K562 (cell line): ENCODE results near the gene BTG2. TPM values are rescaled to one million over a fixed set of nuclear protein-coding genes. Genes with fewer than 3 reads are reported as not detected.

Experiments used
- ARNT ChIP-seq, 2 experiments: fragments of 450-650 bp; IDR thresholded peaks; 2 replicates each; pipeline ENCODE4 v1.6.1; 2016; ENCODE audit warnings: mild to moderate bottlenecking in 1 of 2
- BDP1 ChIP-seq: IDR thresholded peaks from 3 replicates; pipeline ENCODE4 v1.6.1; 2011; ENCODE audit not compliant: insufficient read length, insufficient read depth
- CC2D1A ChIP-seq: fragments of 450-650 bp; IDR thresholded peaks from 2 replicates; pipeline ENCODE4 v1.6.1; 2017; ENCODE audit warnings: mild to moderate bottlenecking
- CREB1 ChIP-seq, 2 experiments: sonication (generic) in 1 of 2; formaldehyde crosslinking in 1 of 2; IDR thresholded peaks; 2 replicates each; pipeline versions ENCODE4 v1.6.1 to v1.8.0; 2012 to 2022; ENCODE audit warnings: inconsistent platforms in 1 of 2, mild to moderate bottlenecking in 1 of 2, missing genetic modification reagents in 1 of 2, moderate library complexity in 1 of 2
- KLF1 ChIP-seq: fragments of 450-650 bp; IDR thresholded peaks from 2 replicates; pipeline ENCODE4 v1.6.1; 2016; ENCODE audit warnings: missing genetic modification characterization, missing compliant biosample characterization
- MCM7 ChIP-seq, 2 experiments: fragments of 450-650 bp; IDR thresholded peaks; 2 replicates each; pipeline ENCODE4 v1.6.1; 2016 to 2018
- PHF8 ChIP-seq: fragments of 200-600 bp; sonication (generic); IDR thresholded peaks from 2 replicates; pipeline ENCODE4 v1.6.1; 2012; ENCODE audit warnings: mixed run types, mild to moderate bottlenecking, inconsistent platforms, low read length, moderate library complexity, borderline replicate concordance
- SAP30 ChIP-seq: fragments of 200-600 bp; sonication (generic); IDR thresholded peaks from 2 replicates; pipeline ENCODE4 v1.6.1; 2012; ENCODE audit warnings: borderline replicate concordance, low read depth, mild to moderate bottlenecking, moderate library complexity, low read length, control low read depth, inconsistent platforms; ENCODE audit not compliant: insufficient read depth, poor library complexity, severe bottlenecking
- SIN3B ChIP-seq: fragments of 450-650 bp; IDR thresholded peaks from 2 replicates; pipeline ENCODE4 v1.6.1; 2017; ENCODE audit warnings: low read depth, mild to moderate bottlenecking, moderate library complexity
- TAL1 ChIP-seq: fragments of 450-650 bp; IDR thresholded peaks from 2 replicates; pipeline ENCODE4 v1.6.1; 2016; ENCODE audit warnings: mild to moderate bottlenecking
- XRCC3 ChIP-seq: fragments of 450-650 bp; IDR thresholded peaks from 2 replicates; pipeline ENCODE4 v1.6.1; 2017; ENCODE audit warnings: mild to moderate bottlenecking, moderate library complexity
- ZBTB1 ChIP-seq: sonication (generic); formaldehyde crosslinking; IDR thresholded peaks from 2 replicates; pipeline ENCODE4 v1.8.1; 2023; ENCODE audit warnings: missing genetic modification reagents, low read depth, mild to moderate bottlenecking, borderline replicate concordance
- ZBTB17 ChIP-seq: fragments of 450-650 bp; formaldehyde crosslinking; IDR thresholded peaks from 2 replicates; pipeline ENCODE4 v1.4.0; 2020; ENCODE audit warnings: mild to moderate bottlenecking
- ZNF175 ChIP-seq: fragments of 200-800 bp; sonication (Bioruptor generic); IDR thresholded peaks from 2 replicates; pipeline ENCODE4 v1.6.1; 2016; ENCODE audit warnings: low read depth, mild to moderate bottlenecking, missing genetic modification characterization, missing compliant biosample characterization
- ZNF551 ChIP-seq: fragments of 250-450 bp; sonication (Bioruptor Pico); IDR thresholded peaks from 2 replicates; pipeline ENCODE4 v1.5.0; 2021; ENCODE audit warnings: mild to moderate bottlenecking, moderate library complexity
- ZNF561 ChIP-seq: fragments of 450-650 bp; formaldehyde crosslinking; conservative IDR thresholded peaks from 2 replicates; pipeline ENCODE4 v1.4.0; 2020; ENCODE audit warnings: mild to moderate bottlenecking, moderate library complexity
- polyA plus RNA-seq, 8 experiments: library from polyadenylated mRNA; depleted of rRNA in 4 of 8; stranded (reverse) in 5 of 8; unstranded in 3 of 8; fragments of >200 nt; fragmentation: Nextera tagmentation in 2 of 8; fragmentation: Illumina TruSeq in 1 of 8; extraction: Ambion mirVana in 2 of 8; extraction: Trizol in 1 of 8; gene quantifications; 2 replicates each; pipeline versions ENCODE4 v1.2.1 to v1.2.3, GENCODE V29; 2011 to 2014; ENCODE audit warnings: inconsistent platforms in 1 of 8, missing spikeins in 1 of 8
- total RNA-seq, 7 experiments: library from RNA; depleted of rRNA in 6 of 7; stranded (reverse); fragments of >200 nt in 6 of 7; fragmentation: Illumina TruSeq in 2 of 7; extraction: Trizol in 2 of 7; gene quantifications; 2 replicates each; pipeline versions ENCODE4 v1.2.1 to v1.2.3, GENCODE V29; 2011 to 2021; ENCODE audit warnings: low replicate concordance in 1 of 7
- TF ChIP-seq, protein P1 (sequence below): fragments of 250-450 bp; sonication (Bioruptor Pico); IDR thresholded peaks from 2 replicates; pipeline ENCODE4 v1.5.0; 2021; ENCODE audit warnings: mild to moderate bottlenecking, borderline replicate concordance
- TF ChIP-seq, protein P2 (sequence below), 2 experiments: fragments of 450-650 bp in 1 of 2; sonication (generic) in 1 of 2; formaldehyde crosslinking in 1 of 2; IDR thresholded peaks in 1 of 2; conservative IDR thresholded peaks in 1 of 2; 2 replicates each; pipeline versions ENCODE4 v1.6.1 to v1.8.1; 2016 to 2023; ENCODE audit warnings: mild to moderate bottlenecking in 2 of 2, moderate library complexity in 2 of 2, inconsistent platforms in 1 of 2, missing genetic modification reagents in 1 of 2
- TF ChIP-seq, protein P3 (sequence below): sonication (generic); formaldehyde crosslinking; IDR thresholded peaks from 2 replicates; pipeline ENCODE4 v1.8.1; 2023; ENCODE audit warnings: mild to moderate bottlenecking, missing genetic modification reagents
- TF ChIP-seq, protein P4 (sequence below): fragments of 200-800 bp; sonication (Bioruptor generic); IDR thresholded peaks from 2 replicates; pipeline ENCODE4 v1.6.1; 2017; ENCODE audit warnings: missing genetic modification characterization, missing compliant biosample characterization

Gene BTG2
- total and polyA plus RNA-seq, 9 of the 15 experiments (the other 6 are each of a cell fraction or from before 2014, with no cell fraction given): 2.3 to 41.9 (median 8.7) TPM

DNA sequence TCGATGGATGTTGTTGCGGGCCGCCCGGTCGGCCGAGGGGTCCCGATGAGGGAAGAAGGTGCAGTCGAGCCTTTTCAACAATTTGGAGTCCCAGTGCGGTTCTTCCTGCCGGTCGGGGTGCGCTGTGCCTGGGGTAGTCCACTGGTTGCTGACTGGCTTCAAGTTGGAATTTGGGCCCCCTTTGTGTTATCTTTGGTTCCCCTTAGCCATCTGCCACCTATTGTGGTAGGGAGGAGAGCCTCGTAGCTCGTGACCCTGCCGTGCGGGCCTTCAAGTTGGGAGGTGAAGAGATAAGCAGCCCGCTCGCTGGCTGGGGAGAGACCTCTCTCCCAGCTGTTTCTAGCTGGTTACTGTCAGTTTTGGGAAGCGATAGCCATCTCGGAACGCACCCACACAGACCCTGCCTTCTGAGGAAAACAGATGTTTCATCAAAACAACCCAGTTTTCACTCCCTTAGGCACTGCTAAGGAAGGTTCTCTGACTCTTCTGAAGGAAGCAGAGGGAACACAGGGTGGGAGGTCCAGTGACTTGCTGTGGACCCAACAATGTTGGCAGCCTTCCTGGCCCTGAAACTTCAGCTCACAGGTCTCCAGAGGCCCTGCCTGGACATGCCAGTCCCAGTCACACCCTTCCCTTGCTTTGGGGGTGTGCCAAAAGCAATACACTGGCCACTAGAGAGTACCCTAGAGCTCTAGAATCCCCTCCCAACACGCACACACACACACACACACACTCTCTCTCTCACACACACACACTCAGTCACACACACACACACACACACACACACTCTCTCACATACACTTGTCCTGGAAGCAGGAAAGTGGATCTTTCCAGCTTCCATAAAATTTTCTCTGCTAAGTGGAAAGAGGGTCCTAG lies 1.0 kb downstream of the BTG2 start (continued):
- TF ChIP-seq, protein P1, sequence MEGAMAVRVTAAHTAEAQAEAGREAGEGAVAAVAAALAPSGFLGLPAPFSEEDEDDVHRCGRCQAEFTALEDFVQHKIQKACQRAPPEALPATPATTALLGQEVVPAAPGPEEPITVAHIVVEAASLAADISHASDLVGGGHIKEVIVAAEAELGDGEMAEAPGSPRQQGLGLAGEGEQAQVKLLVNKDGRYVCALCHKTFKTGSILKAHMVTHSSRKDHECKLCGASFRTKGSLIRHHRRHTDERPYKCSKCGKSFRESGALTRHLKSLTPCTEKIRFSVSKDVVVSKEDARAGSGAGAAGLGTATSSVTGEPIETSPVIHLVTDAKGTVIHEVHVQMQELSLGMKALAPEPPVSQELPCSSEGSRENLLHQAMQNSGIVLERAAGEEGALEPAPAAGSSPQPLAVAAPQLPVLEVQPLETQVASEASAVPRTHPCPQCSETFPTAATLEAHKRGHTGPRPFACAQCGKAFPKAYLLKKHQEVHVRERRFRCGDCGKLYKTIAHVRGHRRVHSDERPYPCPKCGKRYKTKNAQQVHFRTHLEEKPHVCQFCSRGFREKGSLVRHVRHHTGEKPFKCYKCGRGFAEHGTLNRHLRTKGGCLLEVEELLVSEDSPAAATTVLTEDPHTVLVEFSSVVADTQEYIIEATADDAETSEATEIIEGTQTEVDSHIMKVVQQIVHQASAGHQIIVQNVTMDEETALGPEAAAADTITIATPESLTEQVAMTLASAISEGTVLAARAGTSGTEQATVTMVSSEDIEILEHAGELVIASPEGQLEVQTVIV: no peak
- TF ChIP-seq, protein P2, sequence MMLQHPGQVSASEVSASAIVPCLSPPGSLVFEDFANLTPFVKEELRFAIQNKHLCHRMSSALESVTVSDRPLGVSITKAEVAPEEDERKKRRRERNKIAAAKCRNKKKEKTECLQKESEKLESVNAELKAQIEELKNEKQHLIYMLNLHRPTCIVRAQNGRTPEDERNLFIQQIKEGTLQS (IDR thresholded peaks at IDR 0.05): peak; percentile 24; the same call in 1 of the 2 replicates
- TF ChIP-seq, protein P2 (CRISPR knock-in tag; conservative IDR thresholded peaks at IDR 0.05): 0 out of 2 replicates have a peak, but pooled peaks have one; percentile 25
- no peak for TF ChIP-seq BDP1
- TF ChIP-seq MCM7 (IDR thresholded peaks at IDR 0.05): no peak
- TF ChIP-seq, protein P3, sequence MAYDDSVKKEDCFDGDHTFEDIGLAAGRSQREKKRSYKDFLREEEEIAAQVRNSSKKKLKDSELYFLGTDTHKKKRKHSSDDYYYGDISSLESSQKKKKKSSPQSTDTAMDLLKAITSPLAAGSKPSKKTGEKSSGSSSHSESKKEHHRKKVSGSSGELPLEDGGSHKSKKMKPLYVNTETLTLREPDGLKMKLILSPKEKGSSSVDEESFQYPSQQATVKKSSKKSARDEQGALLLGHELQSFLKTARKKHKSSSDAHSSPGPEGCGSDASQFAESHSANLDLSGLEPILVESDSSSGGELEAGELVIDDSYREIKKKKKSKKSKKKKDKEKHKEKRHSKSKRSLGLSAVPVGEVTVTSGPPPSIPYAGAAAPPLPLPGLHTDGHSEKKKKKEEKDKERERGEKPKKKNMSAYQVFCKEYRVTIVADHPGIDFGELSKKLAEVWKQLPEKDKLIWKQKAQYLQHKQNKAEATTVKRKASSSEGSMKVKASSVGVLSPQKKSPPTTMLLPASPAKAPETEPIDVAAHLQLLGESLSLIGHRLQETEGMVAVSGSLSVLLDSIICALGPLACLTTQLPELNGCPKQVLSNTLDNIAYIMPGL: no peak
- TF ChIP-seq CREB1 (IDR thresholded peaks at IDR 0.05): peak; percentile 54; the same call in 1 of the 2 replicates
- TF ChIP-seq CREB1 (CRISPR knock-in tag; IDR thresholded peaks at IDR 0.05): no peak
- TF ChIP-seq SAP30: peak; percentile 69
- peak; percentile 18 to 49; a peak in 2 of 4 replicates for TF ChIP-seq ARNT (IDR thresholded peaks at IDR 0.05)
- TF ChIP-seq ZNF175: no peak
- TF ChIP-seq CC2D1A: no peak
- no peak for TF ChIP-seq SIN3B
- no peak for TF ChIP-seq ZNF551 (CRISPR knock-in tag)
- TF ChIP-seq ZBTB1 (CRISPR knock-in tag): 0 out of 2 replicates have a peak, but pooled peaks have one; percentile 1
- TF ChIP-seq KLF1: no peak
- no peak for TF ChIP-seq XRCC3
- peak; percentile 74 for TF ChIP-seq TAL1
- TF ChIP-seq ZBTB17 (CRISPR knock-in tag): 0 out of 2 replicates have a peak, but pooled peaks have one; percentile 36
- TF ChIP-seq, protein P4, sequence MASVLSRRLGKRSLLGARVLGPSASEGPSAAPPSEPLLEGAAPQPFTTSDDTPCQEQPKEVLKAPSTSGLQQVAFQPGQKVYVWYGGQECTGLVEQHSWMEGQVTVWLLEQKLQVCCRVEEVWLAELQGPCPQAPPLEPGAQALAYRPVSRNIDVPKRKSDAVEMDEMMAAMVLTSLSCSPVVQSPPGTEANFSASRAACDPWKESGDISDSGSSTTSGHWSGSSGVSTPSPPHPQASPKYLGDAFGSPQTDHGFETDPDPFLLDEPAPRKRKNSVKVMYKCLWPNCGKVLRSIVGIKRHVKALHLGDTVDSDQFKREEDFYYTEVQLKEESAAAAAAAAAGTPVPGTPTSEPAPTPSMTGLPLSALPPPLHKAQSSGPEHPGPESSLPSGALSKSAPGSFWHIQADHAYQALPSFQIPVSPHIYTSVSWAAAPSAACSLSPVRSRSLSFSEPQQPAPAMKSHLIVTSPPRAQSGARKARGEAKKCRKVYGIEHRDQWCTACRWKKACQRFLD (CRISPR knock-in tag): no peak; the same call in 1 of the 2 replicates
- no peak for TF ChIP-seq ZNF561 (CRISPR knock-in tag)
- TF ChIP-seq PHF8: no peak
